Astrocyte (in vitro differentiated cells and primary cell): ENCODE data around the gene RBM47. TPM values are rescaled to one million over a fixed set of nuclear protein-coding genes. Genes with fewer than 3 reads are reported as not detected.

ENCODE experiments used
- DNase-seq: peaks from one replicate; pipeline ENCODE4 v3.0.0-alpha.2; 2010; ENCODE audit warnings: low read depth
- FAIRE-seq: peaks from 2 replicates; lab custom pipeline; 2011; peaks lifted over from hg19 to GRCh38; lab: Jason Lieb, UNC
- H2AFZ ChIP-seq: 2 replicates; pipeline ENCODE4 v1.6.0; 2012; ENCODE audit warnings: low read depth, low read length, inconsistent platforms
- H3K27ac ChIP-seq: 2 replicates; pipeline ENCODE4 v1.5.1; 2011; ENCODE audit warnings: low read depth, low read length, inconsistent platforms
- H3K27me3 ChIP-seq: 2 replicates; pipeline ENCODE4 v1.6.0; 2011; ENCODE audit warnings: low read length, inconsistent platforms; ENCODE audit not compliant: insufficient read depth
- H3K36me3 ChIP-seq: 2 replicates; pipeline ENCODE4 v1.5.1; 2011; ENCODE audit warnings: low read length, inconsistent platforms; ENCODE audit not compliant: insufficient read depth
- H3K4me1 ChIP-seq: 2 replicates; pipeline ENCODE4 v1.5.1; 2011; ENCODE audit warnings: low read length, inconsistent platforms; ENCODE audit not compliant: insufficient read depth
- H3K4me2 ChIP-seq: 2 replicates; pipeline ENCODE4 v1.6.0; 2012; ENCODE audit warnings: low read length, inconsistent platforms
- H3K4me3 ChIP-seq: 2 replicates; pipeline ENCODE4 v1.5.1; 2011; ENCODE audit warnings: low read depth, mild to moderate bottlenecking, low read length, inconsistent platforms; ENCODE audit not compliant: insufficient read depth
- H3K79me2 ChIP-seq: 2 replicates; pipeline ENCODE4 v1.6.0; 2012; ENCODE audit warnings: mild to moderate bottlenecking, low read length, inconsistent platforms; ENCODE audit not compliant: insufficient read depth
- H3K9ac ChIP-seq: 2 replicates; pipeline ENCODE4 v1.6.0; 2012; ENCODE audit warnings: mild to moderate bottlenecking, low read length, inconsistent platforms
- H3K9me3 ChIP-seq: 2 replicates; pipeline ENCODE4 v1.5.1; 2012; ENCODE audit warnings: low read depth, mild to moderate bottlenecking, low read length, inconsistent platforms; ENCODE audit not compliant: insufficient read depth
- H4K20me1 ChIP-seq: 2 replicates; pipeline ENCODE4 v1.6.0; 2012; ENCODE audit warnings: low read length, inconsistent platforms; ENCODE audit not compliant: insufficient read depth
- H3K27ac Mint-ChIP-seq: one replicate; pipeline ENCODE4 v1.8.0; 2021; ENCODE audit warnings: mild to moderate bottlenecking, mixed read lengths; ENCODE audit not compliant: unreplicated experiment
- H3K27me3 Mint-ChIP-seq: one replicate; pipeline ENCODE4 v1.8.0; 2021; ENCODE audit warnings: low read depth, mixed read lengths; ENCODE audit not compliant: unreplicated experiment
- H3K36me3 Mint-ChIP-seq: one replicate; pipeline ENCODE4 v1.8.0; 2021; ENCODE audit warnings: low read depth, mixed read lengths; ENCODE audit not compliant: unreplicated experiment
- H3K4me1 Mint-ChIP-seq: one replicate; pipeline ENCODE4 v1.8.0; 2021; ENCODE audit warnings: low read depth, mixed read lengths; ENCODE audit not compliant: unreplicated experiment
- H3K4me3 Mint-ChIP-seq: one replicate; pipeline ENCODE4 v1.8.0; 2021; ENCODE audit warnings: mild to moderate bottlenecking, moderate library complexity, mixed read lengths; ENCODE audit not compliant: unreplicated experiment
- H3K9me3 Mint-ChIP-seq: one replicate; pipeline ENCODE4 v1.8.0; 2021; ENCODE audit warnings: mild to moderate bottlenecking, mixed read lengths; ENCODE audit not compliant: unreplicated experiment
- EZH2 ChIP-seq: IDR thresholded peaks from 2 replicates; pipeline ENCODE4 v1.6.1; 2012; ENCODE audit warnings: mild to moderate bottlenecking, low read length, inconsistent platforms; ENCODE audit not compliant: insufficient read depth
- total RNA-seq: library from RNA; stranded (reverse); gene quantifications from 2 replicates; pipeline ENCODE4 v1.2.1, GENCODE V29; 2021
- TF ChIP-seq, protein P1 (sequence below): IDR thresholded peaks from 2 replicates; pipeline ENCODE4 v1.5.1; 2011; ENCODE audit warnings: low read depth, mild to moderate bottlenecking, inconsistent platforms, low read length, moderate library complexity; ENCODE audit not compliant: insufficient read depth

The RBM47 gene
- total RNA-seq, 1 donor from 2014 or later = 2.9 TPM

DNA sequence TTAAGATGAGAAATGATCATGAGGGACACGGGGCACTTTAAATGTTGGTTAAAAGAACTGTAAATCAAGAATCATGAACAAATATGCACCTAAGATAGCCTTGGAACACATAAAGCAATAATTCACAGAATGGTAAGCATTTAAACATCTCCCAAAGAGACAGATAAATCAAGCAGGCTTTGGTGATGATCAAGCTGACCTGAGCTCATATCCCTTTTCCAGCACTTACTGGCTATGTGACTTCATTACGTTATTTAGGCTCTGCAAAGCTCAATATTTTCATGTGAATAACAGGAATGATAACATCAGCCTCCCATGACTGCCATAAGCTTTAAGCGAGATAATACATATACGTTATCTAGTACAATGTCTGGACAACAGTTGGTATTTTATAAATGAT lies 239.7 kb downstream of the RBM47 start:
- DNase-seq (no peak), FAIRE-seq (no peak)
- H3K27ac Mint-ChIP-seq = no peak overlapping the region
- H4K20me1 ChIP-seq = no peaks in the 10 kb centered on the region
- H3K9me3 ChIP-seq = no peaks in the 10 kb centered on the region
- H3K36me3 Mint-ChIP-seq = no peaks in the 10 kb centered on the region
- H3K36me3 ChIP-seq = no peaks in the 10 kb centered on the region
- no peaks in the 10 kb centered on the region for H3K79me2 ChIP-seq
- H3K27ac ChIP-seq = no peak overlapping the region
- H3K27me3 ChIP-seq = no peaks in the 10 kb centered on the region
- H3K4me1 ChIP-seq = no peaks in the 10 kb centered on the region
- no peaks in the 10 kb centered on the region for H3K4me1 Mint-ChIP-seq
- no peak overlapping the region for H3K4me3 Mint-ChIP-seq
- no peak overlapping the region for H2AFZ ChIP-seq
- no peaks in the 10 kb centered on the region for H3K9me3 Mint-ChIP-seq
- H3K4me2 ChIP-seq = no peak overlapping the region
- no peak overlapping the region for H3K4me3 ChIP-seq
- H3K9ac ChIP-seq = no peak overlapping the region
- TF ChIP-seq, protein P1, sequence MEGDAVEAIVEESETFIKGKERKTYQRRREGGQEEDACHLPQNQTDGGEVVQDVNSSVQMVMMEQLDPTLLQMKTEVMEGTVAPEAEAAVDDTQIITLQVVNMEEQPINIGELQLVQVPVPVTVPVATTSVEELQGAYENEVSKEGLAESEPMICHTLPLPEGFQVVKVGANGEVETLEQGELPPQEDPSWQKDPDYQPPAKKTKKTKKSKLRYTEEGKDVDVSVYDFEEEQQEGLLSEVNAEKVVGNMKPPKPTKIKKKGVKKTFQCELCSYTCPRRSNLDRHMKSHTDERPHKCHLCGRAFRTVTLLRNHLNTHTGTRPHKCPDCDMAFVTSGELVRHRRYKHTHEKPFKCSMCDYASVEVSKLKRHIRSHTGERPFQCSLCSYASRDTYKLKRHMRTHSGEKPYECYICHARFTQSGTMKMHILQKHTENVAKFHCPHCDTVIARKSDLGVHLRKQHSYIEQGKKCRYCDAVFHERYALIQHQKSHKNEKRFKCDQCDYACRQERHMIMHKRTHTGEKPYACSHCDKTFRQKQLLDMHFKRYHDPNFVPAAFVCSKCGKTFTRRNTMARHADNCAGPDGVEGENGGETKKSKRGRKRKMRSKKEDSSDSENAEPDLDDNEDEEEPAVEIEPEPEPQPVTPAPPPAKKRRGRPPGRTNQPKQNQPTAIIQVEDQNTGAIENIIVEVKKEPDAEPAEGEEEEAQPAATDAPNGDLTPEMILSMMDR = no peak
- no peak for TF ChIP-seq EZH2
- peaks cover 8% of the 10 kb centered on the region for H3K27me3 Mint-ChIP-seq

DNA sequence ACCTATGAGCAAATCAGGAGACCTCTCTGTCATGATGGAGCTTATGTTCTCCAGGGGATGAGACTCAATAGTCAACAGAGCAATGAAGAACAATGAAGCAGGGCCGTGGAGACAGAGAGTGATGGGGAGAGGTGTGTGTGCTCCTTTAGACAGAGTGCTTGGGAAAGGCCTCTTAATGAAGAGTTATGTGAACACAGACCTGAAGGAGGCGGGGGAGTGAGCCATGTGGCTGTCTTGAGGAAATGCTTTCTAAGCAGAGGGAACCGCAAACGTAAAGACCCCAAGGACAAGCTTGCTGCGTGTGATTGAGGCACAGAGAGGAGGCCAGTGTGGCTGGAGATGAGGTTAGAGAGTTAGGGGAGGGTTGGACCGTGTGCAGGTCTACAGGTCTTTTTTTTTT lies 241.4 kb downstream of the RBM47 start:
- TF ChIP-seq, protein P1 = no peak
- TF ChIP-seq EZH2 = no peak
- no peaks in the 10 kb centered on the region for H3K27me3 ChIP-seq
- no peak overlapping the region for H3K4me3 ChIP-seq
- FAIRE-seq (no peak), DNase-seq (no peak)
- H3K27me3 Mint-ChIP-seq = peaks cover 5% of the 10 kb centered on the region
- no peak overlapping the region for H3K27ac ChIP-seq
- peak overlapping the region; percentile 31 for H2AFZ ChIP-seq
- no peak overlapping the region for H3K27ac Mint-ChIP-seq
- H3K79me2 ChIP-seq = no peaks in the 10 kb centered on the region
- H3K36me3 Mint-ChIP-seq = no peaks in the 10 kb centered on the region
- H3K4me1 ChIP-seq = no peaks in the 10 kb centered on the region
- no peak overlapping the region for H3K9ac ChIP-seq
- no peak overlapping the region for H3K4me3 Mint-ChIP-seq
- no peaks in the 10 kb centered on the region for H3K9me3 Mint-ChIP-seq
- no peak overlapping the region for H3K4me2 ChIP-seq
- H3K9me3 ChIP-seq = no peaks in the 10 kb centered on the region
- no peaks in the 10 kb centered on the region for H3K36me3 ChIP-seq
- H4K20me1 ChIP-seq = no peaks in the 10 kb centered on the region
- no peaks in the 10 kb centered on the region for H3K4me1 Mint-ChIP-seq

DNA sequence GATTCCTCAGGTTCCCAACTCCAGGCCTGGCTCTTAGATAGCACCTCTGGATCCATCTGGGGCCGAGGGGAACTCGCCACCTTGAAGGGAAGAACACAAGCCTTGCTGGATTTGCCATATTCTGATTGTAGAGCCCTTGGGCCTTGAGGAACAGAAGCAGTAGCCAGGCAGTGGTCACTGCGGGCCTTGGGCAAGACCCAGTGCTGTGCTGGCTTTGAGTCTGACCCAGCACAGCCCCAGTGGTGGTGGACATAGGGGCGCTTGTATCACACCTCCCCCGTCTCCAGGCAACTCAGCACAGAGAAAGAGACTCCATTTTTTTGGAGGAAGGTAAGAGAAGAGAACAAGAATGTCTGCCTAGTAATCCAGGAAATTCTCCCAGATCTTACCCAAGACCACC lies 249.0 kb downstream of the RBM47 start:
- Histone ChIP-seq H3K4me3 (no peak overlapping the region), H3K36me3 (no peaks in the 10 kb centered on the region), H3K9ac (no peak overlapping the region), H3K4me1 (no peaks in the 10 kb centered on the region), H2AFZ (no peak overlapping the region), H3K27me3 (no peaks in the 10 kb centered on the region), H3K27ac (no peak overlapping the region), H3K9me3 (no peaks in the 10 kb centered on the region), H3K79me2 (no peaks in the 10 kb centered on the region), H4K20me1 (no peaks in the 10 kb centered on the region), H3K4me2 (no peak overlapping the region)
- H3K36me3 Mint-ChIP-seq = no peaks in the 10 kb centered on the region
- no peak overlapping the region for H3K27ac Mint-ChIP-seq
- no peak overlapping the region for H3K4me3 Mint-ChIP-seq
- no peak for TF ChIP-seq EZH2
- TF ChIP-seq, protein P1 = no peak
- peaks cover 2% of the 10 kb centered on the region for H3K27me3 Mint-ChIP-seq
- H3K9me3 Mint-ChIP-seq = no peaks in the 10 kb centered on the region
- no peak for DNase-seq
- no peak for FAIRE-seq
- no peaks in the 10 kb centered on the region for H3K4me1 Mint-ChIP-seq
